Activated naive CD4-positive, alpha-beta T cell treated with anti-CD3 and anti-CD28 coated beads, Interleukin-2, amount 50 U/mL, for 72 hours (primary cell): ENCODE data around the gene OSBPL9. TPM values are rescaled to one million over a fixed set of nuclear protein-coding genes. Genes with fewer than 3 reads are reported as not detected.

Experiments used
- ATAC-seq, 2 donors: fragments of 150-1000 bp; cut with Tn5 transposase; 2 replicates each; pipeline ENCODE4 v1.10.0; 2021; ENCODE audit warnings: mild to moderate bottlenecking in 2 of 2, moderate library complexity in 2 of 2
- DNase-seq, 2 donors: peaks; one replicate each; pipeline ENCODE4 v3.0.0; 2021 to 2022; ENCODE audit warnings: low spot score in 2 of 2
- H3K27ac Mint-ChIP-seq, 2 donors: one replicate each; pipeline ENCODE4 v1.8.0; 2022; ENCODE audit warnings: mild to moderate bottlenecking in 2 of 2, mixed read lengths in 2 of 2
- H3K36me3 Mint-ChIP-seq, 2 donors: one replicate each; pipeline ENCODE4 v1.8.0; 2022; ENCODE audit warnings: mixed read lengths in 2 of 2
- H3K9me3 Mint-ChIP-seq, 2 donors: one replicate each; pipeline ENCODE4 v1.8.0; 2022; ENCODE audit warnings: mixed read lengths in 2 of 2
- total RNA-seq, 2 donors: library from RNA; stranded (reverse); gene quantifications; one replicate each; pipeline ENCODE4 v1.2.3, GENCODE V29; 2022

The OSBPL9 gene
- total RNA-seq, 2 donors from 2014 or later, result 36.1 to 63.4 TPM

- H3K9me3 Mint-ChIP-seq, result no peaks in the 10 kb centered on the region
- DNase-seq, result no peak
- no peak for ATAC-seq
- H3K36me3 Mint-ChIP-seq, result no peaks in the 10 kb centered on the region
- H3K27ac Mint-ChIP-seq, result no peak overlapping the region
These were observed 88.1 kb downstream of the OSBPL9 start for GRCh38 chr1:51705035-51705434.

- no peaks in the 10 kb centered on the region for H3K9me3 Mint-ChIP-seq
- H3K36me3 Mint-ChIP-seq, result no peaks in the 10 kb centered on the region
These were observed 92.2 kb downstream of the OSBPL9 start for GRCh38 chr1:51708911-51709760.

GRCh38 chr1:51709951-51710350 is 93.1 kb downstream of the OSBPL9 start:
- no peak for ATAC-seq
- Mint-ChIP-seq H3K27ac (no peak overlapping the region), H3K9me3 (no peaks in the 10 kb centered on the region), H3K36me3 (no peaks in the 10 kb centered on the region)
- no peak for DNase-seq

More at GRCh38 chr1:51708911-51709760, 92.2 kb downstream of the OSBPL9 start:
- DNase-seq (no peak), ATAC-seq (no peak)
- H3K27ac Mint-ChIP-seq, result no peak overlapping the region

GRCh38 chr1:51712590-51712989 is 95.7 kb downstream of the OSBPL9 start:
- no peaks in the 10 kb centered on the region for H3K9me3 Mint-ChIP-seq
- ATAC-seq, result no peak
- peaks cover 0 to 8% of the 10 kb centered on the region in 2 donors for H3K36me3 Mint-ChIP-seq

GRCh38 chr1:51714374-51715019 is 97.6 kb downstream of the OSBPL9 start:
- ATAC-seq, result peak; percentile 70 to 96

More at GRCh38 chr1:51712590-51712989, 95.7 kb downstream of the OSBPL9 start:
- H3K27ac Mint-ChIP-seq, result no peak overlapping the region
- DNase-seq, result no peak

GRCh38 chr1:51715369-51715768 is 98.5 kb downstream of the OSBPL9 start:
- no peak for ATAC-seq
- Mint-ChIP-seq H3K9me3 (no peaks in the 10 kb centered on the region), H3K36me3 (peaks cover 0 to 9% of the 10 kb centered on the region in 2 donors), H3K27ac (no peak overlapping the region)
- DNase-seq, result no peak

More at GRCh38 chr1:51714374-51715019, 97.6 kb downstream of the OSBPL9 start:
- Mint-ChIP-seq H3K9me3 (no peaks in the 10 kb centered on the region), H3K36me3 (peaks cover 0 to 9% of the 10 kb centered on the region in 2 donors), H3K27ac (no peak overlapping the region)
- no peak for DNase-seq

GRCh38 chr1:51716746-51717145 is 99.9 kb downstream of the OSBPL9 start:
- no peak for DNase-seq
- Mint-ChIP-seq H3K9me3 (no peaks in the 10 kb centered on the region), H3K27ac (no peak overlapping the region), H3K36me3 (peaks cover 0 to 9% of the 10 kb centered on the region in 2 donors)
- ATAC-seq, result no peak

GRCh38 chr1:51717842-51718241 is 101.0 kb downstream of the OSBPL9 start:
- DNase-seq (no peak), ATAC-seq (no peak)
- Mint-ChIP-seq H3K36me3 (peaks cover 0 to 9% of the 10 kb centered on the region in 2 donors), H3K27ac (no peak overlapping the region), H3K9me3 (no peaks in the 10 kb centered on the region)

- ATAC-seq, result no peak
- no peaks in the 10 kb centered on the region for H3K9me3 Mint-ChIP-seq
- peaks cover 0 to 9% of the 10 kb centered on the region in 2 donors for H3K36me3 Mint-ChIP-seq
- H3K27ac Mint-ChIP-seq, result no peak overlapping the region
- no peak for DNase-seq
These were observed 102.3 kb downstream of the OSBPL9 start for GRCh38 chr1:51719146-51719545.

- H3K36me3 Mint-ChIP-seq, result peaks cover 0 to 5% of the 10 kb centered on the region in 2 donors
- no peak overlapping the region for H3K27ac Mint-ChIP-seq
- no peak for ATAC-seq
- DNase-seq, result no peak
- no peaks in the 10 kb centered on the region for H3K9me3 Mint-ChIP-seq
These were observed 107.9 kb downstream of the OSBPL9 start for GRCh38 chr1:51724797-51725196.

- no peak for DNase-seq
- peaks cover 0 to 5% of the 10 kb centered on the region in 2 donors for H3K36me3 Mint-ChIP-seq
- no peaks in the 10 kb centered on the region for H3K9me3 Mint-ChIP-seq
- H3K27ac Mint-ChIP-seq, result no peak overlapping the region
- ATAC-seq, result no peak
These were observed 109.2 kb downstream of the OSBPL9 start for GRCh38 chr1:51726051-51726450.

- no peak for DNase-seq
- no peak for ATAC-seq
- Mint-ChIP-seq H3K36me3 (peaks cover 0 to 5% of the 10 kb centered on the region in 2 donors), H3K9me3 (no peaks in the 10 kb centered on the region), H3K27ac (no peak overlapping the region)
These were observed 109.8 kb downstream of the OSBPL9 start for GRCh38 chr1:51726544-51727225.

GRCh38 chr1:51727366-51727765 is 110.5 kb downstream of the OSBPL9 start:
- ATAC-seq, result no peak
- Mint-ChIP-seq H3K27ac (no peak overlapping the region), H3K36me3 (peaks cover 0 to 5% of the 10 kb centered on the region in 2 donors), H3K9me3 (no peaks in the 10 kb centered on the region)
- no peak for DNase-seq

- DNase-seq (no peak), ATAC-seq (no peak)
- Mint-ChIP-seq H3K36me3 (peaks cover 0 to 5% of the 10 kb centered on the region in 2 donors), H3K9me3 (no peaks in the 10 kb centered on the region), H3K27ac (peak overlapping the region; percentile 86 to 91)
These were observed 111.8 kb downstream of the OSBPL9 start for GRCh38 chr1:51728611-51729155.

GRCh38 chr1:51729156-51729823 is 112.4 kb downstream of the OSBPL9 start:
- peak; percentile 94 to 97 for DNase-seq
- Mint-ChIP-seq H3K27ac (peak overlapping the region; percentile 86 to 91), H3K9me3 (no peaks in the 10 kb centered on the region), H3K36me3 (peaks cover 0 to 5% of the 10 kb centered on the region in 2 donors)
- peak; percentile 98 for ATAC-seq

- DNase-seq (no peak), ATAC-seq (peak; percentile 14 to 36)
- peaks cover 0 to 5% of the 10 kb centered on the region in 2 donors for H3K36me3 Mint-ChIP-seq
- no peaks in the 10 kb centered on the region for H3K9me3 Mint-ChIP-seq
- peak overlapping the region; percentile 87 to 91 for H3K27ac Mint-ChIP-seq
These were observed 113.0 kb downstream of the OSBPL9 start for GRCh38 chr1:51729824-51730301.
